Stimulated activated CD8-positive, alpha-beta memory T cell treated with anti-CD3 and anti-CD28 coated beads, Interleukin-4, amount 100 ng/mL, for 4 hours (primary cell): ENCODE results near the gene ZNF330.
"Not testable (repeated sequence)": the region's sequence is repeated elsewhere in the genome, so short reads cannot be mapped to it uniquely, and the experiment has no call there.

Experiments
- DNase-seq, 2 donors: peaks; one replicate each; pipeline ENCODE4 v3.0.0-alpha.2; 2020; ENCODE audit warnings: low read depth in 2 of 2, low spot score in 1 of 2

ZNF330 gene

GRCh38 chr4:141220691-141221659 lies at the start of gene ZNF330:
ZNF330 (plus strand) TSS chr4:141220895; CDS start chr4:141222372, 1,477 bp downstream.
- peak; percentile 72 to 86 for DNase-seq

DNA sequence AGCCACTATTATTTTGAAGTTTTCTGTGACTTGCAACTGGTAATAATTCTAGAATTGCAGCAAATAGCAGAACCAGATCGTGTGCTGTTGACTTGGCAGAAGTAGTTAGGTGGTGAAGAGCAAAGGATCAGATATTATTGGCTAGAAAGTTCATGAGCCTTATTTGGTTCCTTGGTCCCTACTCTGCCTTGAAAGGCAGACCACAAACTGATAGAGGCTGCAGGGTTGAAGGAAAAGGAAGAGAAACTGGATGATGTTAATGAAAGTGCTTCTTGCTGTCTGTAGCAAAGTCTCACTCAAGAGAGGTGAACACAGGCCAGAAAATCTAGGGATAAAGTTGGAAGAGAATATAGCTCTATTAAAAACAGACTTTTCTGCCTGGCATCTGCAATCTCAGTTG lies 46.2 kb upstream of the ZNF330 start:
- DNase-seq = no peak

- DNase-seq = no peak
These were observed 43.5 kb upstream of the ZNF330 start for GRCh38 chr4:141177171-141177570.

- no peak for DNase-seq
These were observed 41.0 kb upstream of the ZNF330 start for GRCh38 chr4:141179474-141180373.

DNA sequence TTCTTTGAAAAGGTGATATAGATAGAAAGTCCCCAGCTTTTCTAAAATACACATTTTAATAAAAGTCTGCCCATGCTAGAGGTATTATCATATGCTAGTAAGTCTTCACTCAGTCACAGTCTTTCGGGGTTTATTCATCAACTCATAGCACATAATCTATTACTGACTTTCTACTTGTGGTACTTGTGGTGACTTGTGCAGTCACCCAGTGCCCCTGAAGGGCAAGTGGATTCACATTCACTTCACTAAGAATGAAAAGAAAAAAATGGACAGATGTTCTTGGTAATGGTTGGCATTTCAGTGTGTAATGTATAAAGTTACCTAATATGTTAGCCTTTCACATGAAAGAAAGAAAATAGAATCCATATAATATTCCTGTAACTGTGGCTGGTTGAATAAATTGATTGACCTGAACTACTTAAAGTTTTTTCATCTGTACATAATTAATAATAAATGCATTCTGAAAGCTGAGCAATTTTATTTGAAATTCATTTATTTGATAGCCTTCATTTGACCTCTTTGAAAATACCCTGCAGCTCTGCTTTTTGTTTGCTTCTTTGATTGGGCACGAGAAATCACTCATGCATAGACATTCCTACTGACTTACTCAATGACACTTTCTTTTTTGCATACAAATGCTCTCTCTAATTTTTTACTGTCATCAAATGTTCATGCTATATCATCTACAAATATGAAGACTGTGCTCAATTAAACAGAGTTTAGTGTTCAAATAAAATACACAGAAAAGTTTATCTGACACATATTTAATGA lies 39.5 kb upstream of the ZNF330 start:
- no peak for DNase-seq

DNA sequence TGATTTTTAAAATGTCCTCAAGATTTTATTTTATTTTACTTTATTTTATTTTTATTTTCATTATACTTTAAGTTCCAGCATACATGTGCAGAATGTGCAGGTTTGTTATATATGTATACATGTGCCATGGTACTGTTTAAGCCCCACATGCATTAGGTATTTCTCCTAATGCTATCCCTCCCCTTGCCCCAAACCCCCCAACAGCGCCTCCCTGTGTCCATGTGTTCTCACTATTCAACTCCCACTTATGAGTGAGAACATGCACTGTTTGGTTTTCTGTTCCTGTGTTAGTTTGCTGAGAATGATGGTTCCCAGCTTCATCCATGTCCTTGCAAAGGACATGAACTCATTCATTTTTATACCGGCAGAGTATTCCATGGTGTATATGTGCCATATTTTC lies 37.2 kb upstream of the ZNF330 start:
- DNase-seq = not testable (repeated sequence)

DNA sequence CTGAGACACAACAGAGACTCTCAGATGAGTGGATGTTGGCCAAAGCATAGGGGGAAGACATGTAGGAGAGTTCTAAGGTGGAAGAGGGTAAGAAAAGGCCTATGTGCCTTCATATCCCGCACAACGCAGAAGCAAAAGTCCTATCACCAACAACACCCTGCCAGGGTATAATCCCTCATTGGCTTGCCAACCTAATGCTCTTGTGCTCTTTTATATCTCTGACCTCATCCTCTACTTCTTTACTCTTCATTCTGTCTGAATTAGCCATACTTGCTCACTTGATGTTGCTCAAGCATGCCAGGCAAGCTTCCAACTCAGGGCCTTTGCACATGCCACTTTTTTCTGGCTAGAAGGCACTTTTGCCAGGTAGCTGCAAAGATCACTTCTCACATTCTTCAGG lies 28.1 kb upstream of the ZNF330 start:
- DNase-seq = no peak

DNA sequence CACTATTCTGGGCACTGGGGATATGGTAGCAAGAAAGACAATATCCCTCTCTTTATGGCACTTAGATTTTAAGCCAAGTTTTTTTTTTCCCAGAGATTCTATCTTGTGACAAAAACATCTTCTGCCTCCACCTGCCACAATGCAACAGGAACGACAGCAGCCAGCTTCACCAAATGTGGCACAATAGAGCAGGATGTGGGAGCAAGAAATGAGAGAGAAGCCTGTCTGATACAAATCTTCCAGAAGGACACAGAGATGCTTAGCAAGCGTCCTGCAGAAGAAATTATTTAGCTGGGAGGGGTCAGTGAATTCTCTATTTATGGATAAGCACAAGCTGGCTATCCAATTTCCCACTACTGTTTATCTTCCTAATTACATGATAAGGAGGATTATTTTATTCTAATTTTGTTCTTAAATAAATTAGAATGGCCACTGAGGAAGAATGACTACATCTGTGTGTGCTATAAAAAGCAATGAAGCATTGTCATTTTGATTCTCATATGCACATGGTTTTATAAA lies 27.1 kb upstream of the ZNF330 start:
- no peak for DNase-seq

DNA sequence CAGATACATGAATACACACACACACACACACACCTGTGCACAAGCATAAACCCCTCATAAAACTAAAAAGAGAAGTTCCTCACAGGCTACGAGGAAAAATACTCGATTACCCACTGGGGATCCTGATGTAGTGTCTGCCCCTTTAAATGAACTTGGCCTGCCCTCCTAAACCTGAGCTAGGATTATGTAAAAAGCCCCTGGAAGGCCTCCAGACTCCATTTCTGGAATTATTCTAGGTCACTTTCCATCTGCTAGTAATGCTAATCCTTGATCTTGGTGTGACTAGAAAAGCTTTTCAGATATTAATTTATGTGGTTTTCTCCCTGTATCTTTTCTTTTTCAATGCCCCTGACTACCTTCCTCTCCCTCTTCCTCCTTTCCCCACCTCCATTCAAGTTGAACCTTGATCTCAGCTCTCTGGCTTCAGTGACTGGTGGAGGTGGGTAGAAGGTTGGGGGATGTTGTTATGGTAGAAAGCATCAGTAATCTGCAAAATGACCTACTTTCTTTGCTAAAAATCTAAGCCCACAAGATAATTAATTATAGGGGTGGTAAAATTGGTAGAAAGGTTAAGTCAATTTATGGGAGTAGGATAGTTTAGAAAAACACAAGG lies 25.5 kb upstream of the ZNF330 start:
- DNase-seq = no peak

- DNase-seq = no peak
These were observed 24.3 kb upstream of the ZNF330 start for GRCh38 chr4:141196227-141196933.

DNA sequence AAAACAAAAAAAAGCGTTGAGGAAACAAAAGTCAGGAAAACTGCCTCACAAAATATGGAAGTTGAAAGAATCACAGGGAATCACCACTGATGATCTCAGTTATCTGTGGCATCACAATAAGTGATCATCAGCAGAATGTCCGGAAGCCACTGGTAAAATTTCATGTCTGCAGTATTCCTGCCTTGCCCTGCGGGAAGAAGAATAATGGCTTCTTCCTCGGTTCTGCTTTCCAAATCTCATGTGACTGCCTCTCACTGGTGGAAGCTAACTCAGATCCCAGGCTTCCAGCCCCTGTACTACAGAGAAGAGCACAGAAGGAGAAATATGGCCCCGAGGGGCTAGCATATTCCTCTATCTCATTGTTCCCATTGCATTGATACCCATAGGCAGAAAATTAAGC lies 12.7 kb upstream of the ZNF330 start:
- no peak for DNase-seq

- no peak for DNase-seq
These were observed 10.5 kb upstream of the ZNF330 start for GRCh38 chr4:141210168-141210567.

- no peak for DNase-seq
These were observed 7.1 kb upstream of the ZNF330 start for GRCh38 chr4:141213550-141213991.

GRCh38 chr4:141215030-141215429 lies 5.7 kb upstream of the ZNF330 start:
- DNase-seq = no peak

DNA sequence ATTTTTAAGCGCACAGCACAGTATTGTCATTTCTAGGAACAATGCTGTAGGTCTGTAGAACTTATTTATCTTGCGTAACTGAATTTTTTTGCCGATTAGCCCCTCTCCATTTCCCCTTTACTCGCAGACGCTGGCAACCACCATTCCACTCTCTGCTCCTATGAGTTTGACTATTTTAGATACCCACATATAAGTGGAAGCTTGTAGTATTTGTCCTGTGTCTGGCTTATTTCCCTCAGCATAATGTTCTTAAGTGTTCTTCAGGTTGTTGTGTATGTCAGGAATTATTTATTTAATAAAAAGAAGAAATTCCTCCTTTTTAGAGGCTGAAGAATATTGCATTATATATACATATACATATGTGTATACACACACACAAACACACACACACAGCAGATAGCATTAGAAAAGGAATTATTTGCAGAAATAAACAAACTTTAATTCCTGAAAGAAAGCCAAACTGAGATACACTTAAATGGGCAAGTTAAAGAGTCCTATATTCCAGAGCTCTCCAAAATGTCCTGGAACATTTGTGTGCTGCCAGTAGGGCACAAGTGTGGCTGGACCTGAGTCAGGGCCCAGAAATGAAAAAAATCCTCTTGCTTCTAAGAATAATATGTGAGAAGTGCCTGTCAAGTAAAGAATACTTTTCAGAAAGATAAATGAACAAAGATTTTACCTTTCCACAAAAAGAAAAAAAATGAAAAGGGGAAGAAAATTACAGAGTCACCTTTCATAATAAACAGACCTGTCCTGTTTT lies 4.5 kb upstream of the ZNF330 start:
- no peak for DNase-seq

DNA sequence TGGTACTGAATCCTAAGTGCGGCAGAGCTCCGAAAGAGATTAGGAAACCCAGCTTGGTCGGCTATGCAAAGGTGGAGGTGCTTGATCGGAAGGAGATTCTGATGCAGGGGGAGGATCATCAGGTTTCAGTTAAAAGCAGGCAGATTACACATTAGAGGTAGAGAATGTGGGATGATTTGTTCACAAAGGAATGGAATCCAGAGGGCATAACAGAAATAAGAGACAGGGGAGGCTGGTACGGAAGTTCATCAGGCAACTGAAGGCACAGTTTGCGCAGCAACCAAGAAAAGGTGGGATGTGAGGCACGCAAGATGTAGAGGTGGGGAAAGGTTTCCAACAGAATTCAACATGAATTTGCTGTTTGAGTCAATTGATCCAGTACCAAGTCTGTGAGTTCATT lies 424 bp upstream of the ZNF330 start:
- no peak for DNase-seq

DNA sequence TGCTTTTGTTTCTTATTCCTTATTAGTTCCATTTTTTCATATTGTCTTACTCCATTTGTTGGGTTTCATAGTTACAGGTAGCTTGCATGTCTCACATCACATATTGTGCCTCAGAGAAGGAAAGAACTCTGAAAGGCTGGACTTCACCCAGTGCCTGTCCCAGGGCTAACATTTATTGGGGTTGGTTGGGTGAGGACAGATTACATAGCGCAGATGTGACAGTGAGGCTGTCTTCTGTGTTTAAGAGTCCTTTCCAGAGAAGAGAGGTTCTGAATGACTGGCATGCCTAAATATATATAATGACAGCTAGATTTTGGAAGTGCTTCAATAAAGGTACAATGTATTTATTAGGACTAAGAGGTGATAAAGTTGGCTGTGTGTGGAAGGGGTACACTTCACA lies 2.7 kb downstream of the ZNF330 start:
- no peak for DNase-seq

DNA sequence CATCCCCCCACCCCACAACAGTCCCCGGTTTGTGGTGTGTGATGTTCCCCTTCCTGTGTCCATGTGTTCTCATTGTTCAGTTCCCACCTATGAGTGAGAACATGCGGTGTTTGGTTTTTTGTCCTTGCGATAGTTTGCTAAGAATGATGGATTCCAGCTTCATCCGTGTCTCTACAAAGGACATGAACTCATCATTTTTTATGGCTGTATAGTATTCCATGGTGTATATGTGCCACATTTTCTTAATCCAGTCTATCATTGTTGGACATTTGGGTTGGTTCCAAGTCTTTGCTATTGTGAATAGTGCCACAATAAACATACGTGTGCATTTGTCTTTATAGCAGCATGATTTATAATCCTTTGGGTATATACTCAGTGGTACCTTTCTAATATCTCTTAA lies 6.6 kb downstream of the ZNF330 start:
- not testable (repeated sequence) for DNase-seq
